Panc1 (cell line): ENCODE measurements around the gene CTR9. TPM values are rescaled to one million over a fixed set of nuclear protein-coding genes. Genes with fewer than 3 reads are reported as not detected.
"Not testable (repeated sequence)": the region's sequence is repeated elsewhere in the genome, so short reads cannot be mapped to it uniquely, and the experiment has no call there.

Source experiments
- ATAC-seq: fragments of 200-7000 bp; cut with Tn5 transposase; 2 replicates; pipeline ENCODE4 v1.9.1; 2020; ENCODE audit warnings: mild to moderate bottlenecking, moderate library complexity
- BruUV-seq: library from RNA; stranded (reverse); fragments of 400-500 nt; replicated peaks from 2 replicates; lab custom pipeline; 2021; lab: Mats Ljungman, UMichigan
- CTCF ChIA-PET: fragments of 300-600 bp; sonication (Branson Sonifier 250); formaldehyde crosslinking; loops from one replicate; lab custom pipeline; 2022; ENCODE audit warnings: antibody characterized with exemption; lab: Charles Lee
- POLR2A ChIA-PET: fragments of 300-600 bp; sonication (Branson Sonifier 250); formaldehyde crosslinking; loops from one replicate; lab custom pipeline; 2022; ENCODE audit warnings: antibody characterized with exemption; lab: Charles Lee
- DNase-seq: peaks from one replicate; pipeline ENCODE4 v3.0.0-alpha.2; 2010; ENCODE audit warnings: low read depth, low spot score
- H3K27ac ChIP-seq: 2 replicates; pipeline ENCODE4 v1.5.1; 2011; ENCODE audit warnings: mild to moderate bottlenecking, low read length, inconsistent platforms
- H3K27me3 ChIP-seq: fragments of 200-500 bp; sonication (Bioruptor generic); 2 replicates; pipeline ENCODE4 v1.6.0; 2014; ENCODE audit warnings: low read length, inconsistent platforms; ENCODE audit not compliant: control insufficient read depth, insufficient read depth
- H3K36me3 ChIP-seq: fragments of 200-500 bp; sonication (Bioruptor generic); 2 replicates; pipeline ENCODE4 v1.5.1; 2014; ENCODE audit warnings: inconsistent platforms, mild to moderate bottlenecking, low read length, moderate library complexity; ENCODE audit not compliant: control insufficient read depth, insufficient read depth
- H3K4me1 ChIP-seq: 2 replicates; pipeline ENCODE4 v1.5.1; 2011; ENCODE audit warnings: inconsistent platforms, mild to moderate bottlenecking, low read length, moderate library complexity; ENCODE audit not compliant: control insufficient read depth, insufficient read depth
- H3K4me3 ChIP-seq, 2 experiments: 2 replicates each; pipeline ENCODE4 v1.5.1; 2011 to 2012; ENCODE audit warnings: low read depth in 2 of 2, low read length in 2 of 2, mild to moderate bottlenecking in 2 of 2, inconsistent platforms in 1 of 2, moderate library complexity in 1 of 2
- H3K9me3 ChIP-seq: fragments of 200-500 bp; sonication (Bioruptor generic); 2 replicates; pipeline ENCODE4 v1.5.1; 2014; ENCODE audit warnings: low read depth, mild to moderate bottlenecking, inconsistent platforms, low read length, moderate library complexity; ENCODE audit not compliant: control insufficient read depth, insufficient read depth
- POLR2AphosphoS5 ChIP-seq: IDR thresholded peaks from 2 replicates; pipeline ENCODE4 v1.6.1; 2012; ENCODE audit warnings: mild to moderate bottlenecking, low read depth, low read length, moderate library complexity
- SIN3A ChIP-seq: IDR thresholded peaks from 2 replicates; pipeline ENCODE4 v1.6.1; 2012; ENCODE audit warnings: low read depth, mild to moderate bottlenecking, low read length, moderate library complexity, borderline replicate concordance; ENCODE audit not compliant: insufficient read depth
- TCF7L2 ChIP-seq: IDR thresholded peaks from 2 replicates; pipeline ENCODE4 v1.6.1; 2011; ENCODE audit warnings: mild to moderate bottlenecking, low read depth, low read length, inconsistent platforms
- in situ Hi-C: cut with HindIII; loops from 2 replicates; pipeline ENCODE4 v1.10.0; 2016; ENCODE audit warnings: low sequenced_read_pairs, low pct_unique_long_range_greater_than_20kb
- intact Hi-C: fragments of 100-400 bp; cut with micrococcal nuclease; formaldehyde crosslinking; loops from one replicate; pipeline ENCODE4 v1.10.0; 2022; ENCODE audit not compliant: unreplicated experiment
- total RNA-seq: library from RNA; stranded (reverse); gene quantifications from one replicate; pipeline ENCODE4 v1.2.1, GENCODE V29; 2021; ENCODE audit not compliant: unreplicated experiment
- TF ChIP-seq, protein P1 (sequence below), 2 experiments: IDR thresholded peaks; 2 replicates each; pipeline ENCODE4 v1.6.1; 2011 to 2012; ENCODE audit warnings: low read depth in 2 of 2, control low read depth in 1 of 2, low read length in 1 of 2, mild to moderate bottlenecking in 1 of 2, moderate library complexity in 1 of 2; ENCODE audit not compliant: insufficient read depth in 1 of 2
- TF ChIP-seq, protein P2 (sequence below): fragments of 450-650 bp; IDR thresholded peaks from 2 replicates; pipeline ENCODE4 v1.5.1; 2017; ENCODE audit warnings: mild to moderate bottlenecking

CTR9 gene
- total RNA-seq, 1 experiment from 2014 or later, result 60.1 TPM

DNA sequence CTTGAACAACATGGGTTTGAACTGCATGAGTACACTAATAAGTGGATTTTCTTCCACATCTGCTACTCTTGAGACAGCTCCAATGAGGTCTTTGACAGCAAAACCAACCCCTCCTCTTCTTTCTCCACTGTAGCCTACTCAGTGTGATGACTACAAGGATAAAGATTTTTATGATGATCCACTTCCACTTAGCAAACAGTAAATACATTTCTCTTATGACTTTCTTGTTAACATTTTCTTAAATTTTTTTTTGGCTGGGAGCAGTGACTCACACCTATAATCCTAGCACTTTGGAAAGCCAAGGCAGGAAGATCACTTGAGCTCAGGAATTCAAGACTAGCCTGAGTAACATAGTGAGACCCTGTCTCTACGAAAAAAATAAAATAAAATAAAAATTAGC lies 67.5 kb downstream of the CTR9 start:
- Histone ChIP-seq H3K4me3 (no peak overlapping the region), H3K4me1 (0 out of 2 replicates have a peak, but pooled peaks cover 6% of the 10 kb centered on the region), H3K36me3 (no peaks in the 10 kb centered on the region), H3K9me3 (no peaks in the 10 kb centered on the region), H3K27ac (no peak overlapping the region), H3K27me3 (no peaks in the 10 kb centered on the region)
- ChIA-PET POLR2A (no interaction called here), CTCF (interaction anchor here (0.7 kb wide), 1 partner anchor 425 kb away, joined by 4 read pairs; no protein-coding TSS in a partner anchor)
- ATAC-seq, result peak; percentile 67
- BruUV-seq, result no TSS peak
- intact Hi-C loops (no loop called here), in situ Hi-C loops (no loop called here)
- no peak for DNase-seq
- TF ChIP-seq, protein P1, sequence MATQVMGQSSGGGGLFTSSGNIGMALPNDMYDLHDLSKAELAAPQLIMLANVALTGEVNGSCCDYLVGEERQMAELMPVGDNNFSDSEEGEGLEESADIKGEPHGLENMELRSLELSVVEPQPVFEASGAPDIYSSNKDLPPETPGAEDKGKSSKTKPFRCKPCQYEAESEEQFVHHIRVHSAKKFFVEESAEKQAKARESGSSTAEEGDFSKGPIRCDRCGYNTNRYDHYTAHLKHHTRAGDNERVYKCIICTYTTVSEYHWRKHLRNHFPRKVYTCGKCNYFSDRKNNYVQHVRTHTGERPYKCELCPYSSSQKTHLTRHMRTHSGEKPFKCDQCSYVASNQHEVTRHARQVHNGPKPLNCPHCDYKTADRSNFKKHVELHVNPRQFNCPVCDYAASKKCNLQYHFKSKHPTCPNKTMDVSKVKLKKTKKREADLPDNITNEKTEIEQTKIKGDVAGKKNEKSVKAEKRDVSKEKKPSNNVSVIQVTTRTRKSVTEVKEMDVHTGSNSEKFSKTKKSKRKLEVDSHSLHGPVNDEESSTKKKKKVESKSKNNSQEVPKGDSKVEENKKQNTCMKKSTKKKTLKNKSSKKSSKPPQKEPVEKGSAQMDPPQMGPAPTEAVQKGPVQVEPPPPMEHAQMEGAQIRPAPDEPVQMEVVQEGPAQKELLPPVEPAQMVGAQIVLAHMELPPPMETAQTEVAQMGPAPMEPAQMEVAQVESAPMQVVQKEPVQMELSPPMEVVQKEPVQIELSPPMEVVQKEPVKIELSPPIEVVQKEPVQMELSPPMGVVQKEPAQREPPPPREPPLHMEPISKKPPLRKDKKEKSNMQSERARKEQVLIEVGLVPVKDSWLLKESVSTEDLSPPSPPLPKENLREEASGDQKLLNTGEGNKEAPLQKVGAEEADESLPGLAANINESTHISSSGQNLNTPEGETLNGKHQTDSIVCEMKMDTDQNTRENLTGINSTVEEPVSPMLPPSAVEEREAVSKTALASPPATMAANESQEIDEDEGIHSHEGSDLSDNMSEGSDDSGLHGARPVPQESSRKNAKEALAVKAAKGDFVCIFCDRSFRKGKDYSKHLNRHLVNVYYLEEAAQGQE (IDR thresholded peaks at IDR 0.05; ENCODE audit: insufficient read depth in 1 of 2, low read depth in 2 of 2, low read length in 1 of 2), result no peak
- TF ChIP-seq POLR2AphosphoS5 (no peak), SIN3A (no peak), TCF7L2 (no peak)
- TF ChIP-seq, protein P2, sequence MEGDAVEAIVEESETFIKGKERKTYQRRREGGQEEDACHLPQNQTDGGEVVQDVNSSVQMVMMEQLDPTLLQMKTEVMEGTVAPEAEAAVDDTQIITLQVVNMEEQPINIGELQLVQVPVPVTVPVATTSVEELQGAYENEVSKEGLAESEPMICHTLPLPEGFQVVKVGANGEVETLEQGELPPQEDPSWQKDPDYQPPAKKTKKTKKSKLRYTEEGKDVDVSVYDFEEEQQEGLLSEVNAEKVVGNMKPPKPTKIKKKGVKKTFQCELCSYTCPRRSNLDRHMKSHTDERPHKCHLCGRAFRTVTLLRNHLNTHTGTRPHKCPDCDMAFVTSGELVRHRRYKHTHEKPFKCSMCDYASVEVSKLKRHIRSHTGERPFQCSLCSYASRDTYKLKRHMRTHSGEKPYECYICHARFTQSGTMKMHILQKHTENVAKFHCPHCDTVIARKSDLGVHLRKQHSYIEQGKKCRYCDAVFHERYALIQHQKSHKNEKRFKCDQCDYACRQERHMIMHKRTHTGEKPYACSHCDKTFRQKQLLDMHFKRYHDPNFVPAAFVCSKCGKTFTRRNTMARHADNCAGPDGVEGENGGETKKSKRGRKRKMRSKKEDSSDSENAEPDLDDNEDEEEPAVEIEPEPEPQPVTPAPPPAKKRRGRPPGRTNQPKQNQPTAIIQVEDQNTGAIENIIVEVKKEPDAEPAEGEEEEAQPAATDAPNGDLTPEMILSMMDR, result no peak

DNA sequence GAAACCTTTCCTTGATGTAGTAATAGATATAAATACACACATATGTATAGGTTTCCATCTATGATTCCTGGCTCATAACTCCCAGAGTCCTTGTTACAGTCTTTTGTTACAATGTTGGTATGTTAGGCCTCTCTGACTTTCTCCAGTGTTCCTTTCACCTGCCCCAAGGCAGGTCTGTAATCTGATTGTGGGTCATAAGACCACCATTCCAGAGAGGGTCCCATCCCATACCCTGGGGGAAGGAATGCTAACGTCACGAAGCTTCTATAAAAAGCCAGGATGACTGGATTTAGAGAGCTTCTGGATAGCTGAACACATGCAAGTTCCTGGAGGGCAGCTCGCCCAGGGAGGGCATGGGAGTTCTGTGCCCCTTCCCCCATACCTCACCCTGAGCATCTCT lies 71.4 kb downstream of the CTR9 start:
- H3K27ac ChIP-seq, BruUV-seq, intact Hi-C loops, CTCF ChIA-PET, in situ Hi-C loops, H3K4me3 ChIP-seq, H3K27me3 ChIP-seq, DNase-seq, H3K4me1 ChIP-seq, H3K36me3 ChIP-seq, H3K9me3 ChIP-seq, POLR2A ChIA-PET: not testable (repeated sequence)
- peak; percentile 51 for ATAC-seq

DNA sequence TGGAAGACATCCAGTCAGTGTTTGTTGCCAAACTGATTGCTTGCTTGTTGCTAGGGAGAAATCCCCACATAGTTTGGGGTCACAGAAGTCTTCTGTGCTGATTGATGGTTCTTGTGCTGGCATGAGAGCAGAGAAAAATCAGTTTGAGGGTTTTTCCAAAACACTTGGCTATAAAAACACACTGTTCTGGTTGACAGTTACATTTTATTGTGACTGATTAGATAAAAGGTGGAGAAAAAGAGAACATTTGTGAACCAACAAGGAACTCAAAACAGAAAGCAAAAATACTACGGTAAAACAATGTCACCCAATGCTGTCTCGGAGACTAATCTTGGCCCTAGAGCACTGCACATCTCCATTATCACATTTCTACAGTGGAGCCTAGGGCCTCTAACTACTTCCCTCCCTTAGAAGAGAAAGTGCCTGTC lies 72.1 kb downstream of the CTR9 start:
- H3K27ac ChIP-seq, result peak overlapping the region; percentile 6; the same call in 1 of the 2 replicates
- in situ Hi-C loops, result no loop called here
- ChIA-PET POLR2A (interaction anchor here (0.6 kb wide), 1 partner anchor 14 kb away, joined by 3 read pairs; the partner anchor contains the start of gene EIF4G2), CTCF (no interaction called here)
- BruUV-seq, result no TSS peak
- H3K36me3 ChIP-seq, result no peaks in the 10 kb centered on the region
- H3K9me3 ChIP-seq, result no peaks in the 10 kb centered on the region
- 0 out of 2 replicates have a peak, but pooled peaks cover 6% of the 10 kb centered on the region for H3K4me1 ChIP-seq
- ATAC-seq (peak; percentile 36), DNase-seq (no peak)
- H3K27me3 ChIP-seq, result no peaks in the 10 kb centered on the region
- TF ChIP-seq POLR2AphosphoS5 (no peak), SIN3A (no peak), TCF7L2 (peak; percentile 74)
- TF ChIP-seq, protein P1 (IDR thresholded peaks at IDR 0.05; ENCODE audit: insufficient read depth in 1 of 2, low read depth in 2 of 2, low read length in 1 of 2), result 0 out of 4 replicates have a peak, but pooled peaks of 1 of the 2 experiments have one; percentile 14
- intact Hi-C loops, result no loop called here
- H3K4me3 ChIP-seq, result no peak overlapping the region
